Sigmoid colon (tissue), 7 donors: ENCODE results near the gene FOSL2. TPM values are rescaled to one million over a fixed set of nuclear protein-coding genes. Genes with fewer than 3 reads are reported as not detected.
"Not testable (repeated sequence)": the region's sequence is repeated elsewhere in the genome, so short reads cannot be mapped to it uniquely, and the experiment has no call there.

ENCODE experiments used
- DNase-seq: peaks from one replicate; pipeline ENCODE4 v3.0.0-alpha.2; 2019
- H3K27ac ChIP-seq, 4 donors: fragments of 200-600 bp; sonication (generic); one replicate each; pipeline ENCODE4 v1.5.1; 2016 to 2019; ENCODE audit warnings: mild to moderate bottlenecking in 1 of 4
- H3K27me3 ChIP-seq, 3 donors: fragments of 200-600 bp; sonication (generic); one replicate each; pipeline ENCODE4 v1.5.1; 2019; ENCODE audit warnings: mild to moderate bottlenecking in 1 of 3
- H3K36me3 ChIP-seq, 4 donors: fragments of 200-600 bp; sonication (generic); one replicate each; pipeline ENCODE4 v1.5.1; 2016 to 2019
- H3K4me1 ChIP-seq, 4 donors: fragments of 200-600 bp; sonication (generic); one replicate each; pipeline ENCODE4 v1.5.1; 2017 to 2019
- H3K4me3 ChIP-seq, 4 donors: fragments of 200-600 bp; sonication (generic); one replicate each; pipeline ENCODE4 v1.5.1; 2017 to 2019; ENCODE audit warnings: mild to moderate bottlenecking in 2 of 4, moderate library complexity in 1 of 4
- H3K9me3 ChIP-seq, 4 donors: fragments of 200-600 bp in 3 of 4; sonication (generic) in 3 of 4; one replicate each; pipeline versions ENCODE4 v1.5.1 to v1.6.1; 2013 to 2019
- EP300 ChIP-seq, 4 donors: sonication (generic); formaldehyde crosslinking; IDR thresholded peaks; one replicate each; pipeline ENCODE4 v1.6.1; 2017; ENCODE audit warnings: antibody characterized with exemption in 4 of 4
- POLR2A ChIP-seq, 2 donors: fragments of 450-650 bp; IDR thresholded peaks; one replicate each; pipeline ENCODE4 v1.6.1; 2016; ENCODE audit warnings: antibody characterized with exemption in 2 of 2, mild to moderate bottlenecking in 2 of 2, moderate library complexity in 2 of 2
- POLR2AphosphoS5 ChIP-seq, 4 donors: sonication (generic); formaldehyde crosslinking; IDR thresholded peaks; one replicate each; pipeline ENCODE4 v1.6.1; 2017; ENCODE audit warnings: antibody characterized with exemption in 4 of 4
- WGBS, 2 donors: extraction: QIAGEN DNeasy Blood & Tissue Kit; methylation state at CpG; one replicate each; pipeline ENCODE4 v1.1.7; 2013; 5-methylcytosine and 5-hydroxymethylcytosine counted together
- intact Hi-C: fragments of 100-400 bp; cut with DNase I; formaldehyde crosslinking; loops from one replicate; pipeline ENCODE4 v1.15.1; 2023
- polyA plus RNA-seq, 3 donors: library from polyadenylated mRNA; stranded (reverse); fragments of 200-250 nt; gene quantifications; one replicate each; pipeline ENCODE4 v1.2.3, GENCODE V29; 2013
- total RNA-seq, 4 donors: library from RNA; depleted of rRNA; stranded (reverse); fragments of >200 nt; gene quantifications; one replicate each; pipeline ENCODE4 v1.1.0, GENCODE V29; 2016
- TF ChIP-seq, protein P1 (sequence below), 4 experiments: fragments of 450-650 bp in 3 of 4; fragments of 200-600 bp in 1 of 4; IDR thresholded peaks; one replicate each; pipeline ENCODE4 v1.5.1; 2016 to 2019; ENCODE audit warnings: antibody characterized with exemption in 4 of 4, mild to moderate bottlenecking in 3 of 4, moderate library complexity in 2 of 4
- donor health status: healthy with polysubstance abuse.
- donor health status: Bipolar disorder and iron deficiency.
- donor health status: healthy.

FOSL2 gene
- total and polyA plus RNA-seq, 7 donors: 30.0 to 208 (median 65.8) TPM

DNA sequence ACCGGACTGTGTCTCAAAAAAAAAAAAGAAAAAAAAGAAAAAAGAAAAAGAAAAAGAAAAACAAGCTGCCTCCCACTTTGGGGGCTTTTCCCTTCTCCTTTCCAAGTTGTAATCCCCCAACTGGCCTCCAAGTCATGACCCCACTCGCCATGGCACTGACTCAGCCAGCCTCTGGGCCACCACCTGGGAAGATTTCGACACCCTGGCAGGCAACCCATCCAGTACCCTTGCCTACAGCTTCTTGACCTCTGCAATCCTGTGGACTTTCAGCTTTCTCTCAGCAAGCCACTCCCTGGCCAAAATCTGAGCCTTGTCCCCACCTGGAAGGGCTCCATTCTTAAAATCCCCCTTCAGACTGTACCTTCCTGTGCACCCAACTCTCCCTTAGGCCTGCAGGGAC lies 22.3 kb upstream of the FOSL2 start:
- no peak for DNase-seq
- Histone ChIP-seq H3K27me3 (no peaks in the 10 kb centered on the region), H3K27ac (no peak overlapping the region), H3K4me3 (no peak overlapping the region), H3K4me1 (no peaks in the 10 kb centered on the region), H3K36me3 (no peaks in the 10 kb centered on the region), H3K9me3 (no peaks in the 10 kb centered on the region)
- intact Hi-C loops: no loop called here
- WGBS, 2 donors: 76 to 85% methylated on average over 3 of the region's 3 CpGs
- TF ChIP-seq POLR2A (IDR thresholded peaks at IDR 0.05): no peak

DNA sequence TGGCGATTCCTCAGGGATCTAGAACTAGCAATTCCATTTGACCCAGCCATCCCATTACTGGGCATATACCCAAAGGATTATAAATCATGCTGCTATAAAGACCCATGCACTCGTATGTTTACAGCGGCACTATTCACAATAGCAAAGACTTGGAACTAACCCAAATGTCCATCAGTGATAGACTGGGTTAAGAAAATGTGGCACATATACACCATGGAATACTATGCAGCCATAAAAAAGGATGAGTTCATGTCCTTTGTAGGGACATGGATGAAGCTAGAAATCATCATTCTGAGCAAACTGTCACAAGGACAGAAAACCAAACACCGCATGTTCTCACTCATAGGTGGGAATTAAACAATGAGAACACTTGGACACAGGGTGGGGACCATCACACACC lies 20.9 kb upstream of the FOSL2 start:
- H3K27ac ChIP-seq, H3K36me3 ChIP-seq, intact Hi-C loops, H3K4me3 ChIP-seq, H3K9me3 ChIP-seq, DNase-seq, H3K27me3 ChIP-seq, H3K4me1 ChIP-seq: not testable (repeated sequence)
- WGBS, 2 donors: 73 to 86% methylated on average over 4 of the region's 4 CpGs

DNA sequence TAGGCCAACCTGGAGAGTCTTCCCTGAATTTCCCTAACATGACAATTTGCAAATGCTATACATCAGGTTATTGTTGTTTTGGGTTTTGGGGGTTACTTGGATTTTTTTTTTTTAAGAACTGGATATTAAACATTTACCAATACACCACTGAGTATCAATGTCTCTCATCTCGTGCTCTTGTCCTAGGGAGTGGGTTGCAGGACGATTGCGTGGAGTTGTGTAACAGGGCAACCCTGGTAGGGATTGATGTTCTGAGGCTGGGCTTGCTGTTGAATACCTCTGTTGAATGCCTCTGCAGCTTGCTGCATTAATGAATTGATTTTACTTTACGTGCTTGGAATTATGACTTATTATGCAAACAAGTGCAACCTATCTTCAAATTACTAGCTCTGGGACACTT lies 18.8 kb upstream of the FOSL2 start:
- H3K4me1 ChIP-seq: no peaks in the 10 kb centered on the region
- 73 to 84% methylated on average over 4 of the region's 4 CpGs for WGBS, 2 donors
- no peak overlapping the region for H3K4me3 ChIP-seq
- no peak overlapping the region for H3K27ac ChIP-seq
- DNase-seq: no peak
- intact Hi-C loops: no loop called here
- H3K36me3 ChIP-seq: no peaks in the 10 kb centered on the region
- no peaks in the 10 kb centered on the region for H3K27me3 ChIP-seq
- no peaks in the 10 kb centered on the region for H3K9me3 ChIP-seq
- TF ChIP-seq, protein P1, sequence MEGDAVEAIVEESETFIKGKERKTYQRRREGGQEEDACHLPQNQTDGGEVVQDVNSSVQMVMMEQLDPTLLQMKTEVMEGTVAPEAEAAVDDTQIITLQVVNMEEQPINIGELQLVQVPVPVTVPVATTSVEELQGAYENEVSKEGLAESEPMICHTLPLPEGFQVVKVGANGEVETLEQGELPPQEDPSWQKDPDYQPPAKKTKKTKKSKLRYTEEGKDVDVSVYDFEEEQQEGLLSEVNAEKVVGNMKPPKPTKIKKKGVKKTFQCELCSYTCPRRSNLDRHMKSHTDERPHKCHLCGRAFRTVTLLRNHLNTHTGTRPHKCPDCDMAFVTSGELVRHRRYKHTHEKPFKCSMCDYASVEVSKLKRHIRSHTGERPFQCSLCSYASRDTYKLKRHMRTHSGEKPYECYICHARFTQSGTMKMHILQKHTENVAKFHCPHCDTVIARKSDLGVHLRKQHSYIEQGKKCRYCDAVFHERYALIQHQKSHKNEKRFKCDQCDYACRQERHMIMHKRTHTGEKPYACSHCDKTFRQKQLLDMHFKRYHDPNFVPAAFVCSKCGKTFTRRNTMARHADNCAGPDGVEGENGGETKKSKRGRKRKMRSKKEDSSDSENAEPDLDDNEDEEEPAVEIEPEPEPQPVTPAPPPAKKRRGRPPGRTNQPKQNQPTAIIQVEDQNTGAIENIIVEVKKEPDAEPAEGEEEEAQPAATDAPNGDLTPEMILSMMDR (IDR thresholded peaks at IDR 0.05): no peak
- TF ChIP-seq EP300 (IDR thresholded peaks at IDR 0.05) (no peak), POLR2AphosphoS5 (IDR thresholded peaks at IDR 0.05) (no peak)

DNA sequence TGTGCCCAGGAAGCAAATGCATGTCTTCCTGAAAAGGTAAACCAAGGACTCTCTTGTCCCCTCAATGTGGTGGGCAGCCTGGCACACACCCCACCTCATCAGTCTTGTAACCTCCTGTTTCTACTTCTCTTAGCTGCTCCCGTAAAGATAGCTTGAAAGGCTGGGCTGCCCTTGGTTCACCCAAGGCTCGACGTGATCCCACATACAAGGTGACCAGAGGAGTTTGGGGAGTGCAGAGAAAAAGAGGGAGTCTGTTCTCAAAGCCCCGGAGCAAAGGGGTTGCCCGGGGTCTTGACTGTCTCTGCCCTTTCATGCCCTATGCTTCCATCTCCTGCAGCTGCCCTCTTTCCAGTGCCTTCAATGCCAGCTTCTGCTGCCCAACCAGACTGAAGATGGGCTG lies 18.3 kb upstream of the FOSL2 start:
- intact Hi-C loops: no loop called here
- H3K4me1 ChIP-seq: no peaks in the 10 kb centered on the region
- H3K27ac ChIP-seq: no peak overlapping the region
- H3K4me3 ChIP-seq: no peak overlapping the region
- no peaks in the 10 kb centered on the region for H3K36me3 ChIP-seq
- DNase-seq: no peak
- TF ChIP-seq POLR2AphosphoS5 (IDR thresholded peaks at IDR 0.05) (no peak), POLR2A (IDR thresholded peaks at IDR 0.05) (no peak), EP300 (IDR thresholded peaks at IDR 0.05) (no peak)
- TF ChIP-seq, protein P1 (IDR thresholded peaks at IDR 0.05): no peak
- H3K9me3 ChIP-seq: no peaks in the 10 kb centered on the region
- H3K27me3 ChIP-seq: no peaks in the 10 kb centered on the region
- 89 to 93% methylated on average over 5 of the region's 5 CpGs for WGBS, 2 donors

DNA sequence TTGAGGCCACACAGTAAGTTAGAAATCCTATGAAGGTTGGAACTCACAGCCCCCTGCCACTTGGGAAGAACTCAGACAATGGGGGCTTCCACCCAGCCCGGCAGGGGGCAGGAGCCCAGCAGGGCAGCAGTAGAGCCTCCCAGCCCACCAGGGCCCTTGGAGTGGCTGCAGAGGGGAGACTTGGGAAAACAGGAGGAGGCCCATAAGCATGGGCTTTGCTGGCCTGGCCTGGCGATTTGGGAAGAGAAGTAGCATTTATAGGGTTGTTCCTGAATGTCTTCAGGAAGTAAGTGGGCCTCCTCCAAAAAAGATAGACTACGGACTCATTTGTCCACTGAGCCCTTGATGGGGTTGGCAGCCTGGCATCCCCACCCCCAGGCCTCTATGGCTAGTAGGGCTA lies 17.4 kb upstream of the FOSL2 start:
- H3K27me3 ChIP-seq: no peaks in the 10 kb centered on the region
- H3K4me3 ChIP-seq: no peak overlapping the region
- no peak for DNase-seq
- intact Hi-C loops: no loop called here
- TF ChIP-seq EP300 (IDR thresholded peaks at IDR 0.05): no peak
- TF ChIP-seq POLR2A (IDR thresholded peaks at IDR 0.05): no peak
- no peak for TF ChIP-seq POLR2AphosphoS5 (IDR thresholded peaks at IDR 0.05)
- TF ChIP-seq, protein P1 (IDR thresholded peaks at IDR 0.05): no peak
- no peak overlapping the region for H3K27ac ChIP-seq
- no peaks in the 10 kb centered on the region for H3K36me3 ChIP-seq
- WGBS, 2 donors: 89% methylated on average over 3 of the region's 3 CpGs
- no peaks in the 10 kb centered on the region for H3K9me3 ChIP-seq
- no peaks in the 10 kb centered on the region for H3K4me1 ChIP-seq

DNA sequence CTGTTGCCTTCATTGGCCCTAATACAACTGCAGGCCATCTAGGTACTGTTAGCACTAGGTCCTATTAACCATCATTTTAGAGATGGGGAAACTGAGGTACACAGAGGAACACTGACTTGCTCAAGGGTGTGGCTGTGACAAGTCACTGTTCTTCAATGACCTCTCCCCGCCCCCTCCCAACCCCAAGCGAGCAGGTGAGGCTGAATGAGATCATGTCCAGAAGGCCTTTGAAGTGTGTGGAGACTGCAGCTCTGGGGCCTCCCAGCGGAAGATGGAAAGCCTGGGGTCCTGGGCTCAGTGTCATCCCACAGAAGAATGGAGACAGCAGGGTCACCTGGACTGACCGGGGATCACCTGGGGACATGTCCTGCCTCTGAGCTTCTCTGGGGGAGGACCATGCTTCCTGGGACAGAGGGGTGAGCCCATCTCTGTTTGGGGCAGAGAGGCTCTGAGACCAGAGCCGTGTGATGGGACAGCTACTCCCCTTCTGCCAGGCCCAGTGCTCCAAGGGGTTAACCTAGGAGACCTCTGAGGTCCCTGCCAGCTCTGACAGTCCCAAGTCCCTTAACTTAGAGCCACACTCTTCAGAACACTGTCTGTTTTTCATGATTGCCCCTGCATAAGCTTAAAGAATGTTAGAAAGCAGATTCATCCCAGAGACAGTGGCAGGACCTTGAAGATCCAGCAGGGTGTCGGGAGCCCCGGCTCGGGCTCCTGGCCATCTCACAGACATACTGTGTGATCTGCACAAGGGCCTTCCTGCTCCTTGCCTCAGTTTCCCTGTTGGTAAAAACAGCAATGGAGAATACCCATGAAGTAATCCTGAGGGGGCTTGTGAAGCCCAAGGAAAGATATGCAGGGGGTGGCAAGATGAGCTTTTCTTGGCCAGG lies 16.7 kb upstream of the FOSL2 start:
- Histone ChIP-seq H3K4me1 (no peaks in the 10 kb centered on the region), H3K36me3 (no peaks in the 10 kb centered on the region), H3K4me3 (no peak overlapping the region), H3K9me3 (no peaks in the 10 kb centered on the region), H3K27me3 (no peaks in the 10 kb centered on the region), H3K27ac (no peak overlapping the region)
- DNase-seq: no peak
- no peak for TF ChIP-seq EP300 (IDR thresholded peaks at IDR 0.05)
- WGBS, 2 donors: 84 to 93% methylated on average over 8 of the region's 8 CpGs
- intact Hi-C loops: no loop called here
